ENCODE data around the gene IQSEC2.
A peak's percentile ranks its signal among the peaks of the same experiment; 100 is the strongest.

Gene IQSEC2

DNA sequence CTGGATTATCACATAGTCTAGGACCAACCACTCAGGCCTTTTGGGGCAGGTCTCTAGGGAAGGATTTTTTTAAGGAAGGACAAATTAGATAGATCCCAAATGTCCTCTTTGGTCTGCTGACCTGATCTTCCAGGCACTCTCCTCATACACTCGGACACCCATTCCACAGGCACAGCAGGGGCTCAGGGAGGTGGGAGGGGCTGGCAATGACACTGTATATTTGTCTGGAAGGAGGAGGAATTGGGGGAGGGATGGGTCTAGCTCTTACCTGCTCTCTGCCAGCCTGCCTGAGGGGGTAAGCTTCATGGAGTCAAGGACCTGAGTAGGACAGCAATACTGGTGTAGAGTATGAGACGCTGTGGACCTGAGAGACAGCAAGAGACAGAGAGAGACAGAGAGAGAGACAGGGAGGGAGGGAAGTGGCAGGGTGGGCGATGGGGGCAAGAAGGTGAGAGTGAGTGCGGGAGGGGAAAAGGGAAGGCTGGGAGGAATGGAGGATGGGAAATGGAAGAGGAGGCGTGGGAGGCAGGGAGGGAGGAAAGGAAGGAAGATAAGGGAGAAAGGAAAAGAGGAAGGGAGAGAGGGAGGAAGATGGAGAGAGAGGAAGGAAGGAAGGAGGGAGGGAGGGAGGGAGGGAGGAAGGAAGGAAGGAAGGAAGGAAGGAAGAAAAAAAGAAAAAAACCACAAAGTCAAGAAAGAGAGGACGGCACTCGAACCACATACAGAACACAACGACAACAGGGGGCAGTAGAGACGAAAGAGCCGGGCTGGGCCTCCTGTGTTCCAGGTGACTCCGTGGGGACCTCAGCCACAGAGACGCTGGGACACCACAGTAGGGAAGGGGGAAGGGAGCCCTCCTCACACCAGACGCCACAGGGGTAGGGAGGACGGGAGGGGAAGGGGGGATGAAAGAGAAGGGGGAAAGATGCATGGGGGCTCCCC lies 1.8 kb downstream of the IQSEC2 start:
- no peak for DNase-seq (ENCODE audit: low read depth, low spot score)
- H3K27ac ChIP-seq: no peak overlapping the region

- H3K27ac ChIP-seq: no peak overlapping the region
- no peak for DNase-seq (ENCODE audit: low read depth, low spot score)
Observed at GRCh38 chrX:53272808-53273337, 8.5 kb downstream of the IQSEC2 start.

- no peak overlapping the region for H3K27ac ChIP-seq
- DNase-seq (ENCODE audit: low read depth, low spot score): no peak
Observed at GRCh38 chrX:53269536-53270107, 11.8 kb downstream of the IQSEC2 start.

DNA sequence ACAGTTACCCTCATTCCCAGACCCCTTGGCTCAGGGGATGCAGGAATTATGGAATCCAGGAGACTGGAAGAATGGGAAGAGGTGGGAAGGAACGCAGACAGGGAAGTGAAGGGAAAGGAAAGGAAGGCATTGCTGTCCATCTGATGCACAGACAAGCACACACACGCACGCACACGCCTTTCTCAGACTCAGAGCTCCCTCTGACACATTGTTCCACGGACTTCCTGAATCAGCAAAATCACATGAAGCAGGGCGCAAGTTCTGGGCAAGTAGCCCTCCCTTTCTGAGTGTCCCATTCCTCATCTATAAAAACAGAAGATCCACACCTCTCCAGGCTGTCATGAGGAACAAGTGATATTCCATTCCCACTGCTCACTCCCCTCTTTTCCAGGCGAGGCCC lies 13.2 kb downstream of the IQSEC2 start:
- DNase-seq (ENCODE audit: low read depth, low spot score): peak; percentile 41
- peak overlapping the region; percentile 7 for H3K27ac ChIP-seq

DNA sequence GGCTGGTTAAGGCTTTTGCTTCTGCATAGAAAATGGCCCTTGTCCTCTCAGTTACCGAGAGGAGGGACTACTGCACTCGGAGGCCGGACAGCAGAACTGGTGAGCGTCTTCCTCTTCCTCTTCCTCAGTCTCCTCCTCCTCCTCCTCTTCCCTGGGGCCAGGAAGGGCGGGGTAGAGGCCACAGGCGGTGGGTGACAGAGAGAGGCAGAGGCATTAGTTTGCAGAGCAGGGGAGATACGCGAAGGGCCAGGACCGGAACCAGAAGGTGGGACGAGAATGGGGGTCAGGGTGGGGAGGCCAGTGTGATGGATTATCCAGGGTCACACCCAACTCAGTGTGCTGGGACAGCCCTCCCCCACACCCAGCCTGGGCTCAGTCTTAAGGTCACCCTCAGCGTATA lies 14.5 kb downstream of the IQSEC2 start:
- no peak overlapping the region for H3K27ac ChIP-seq

DNA sequence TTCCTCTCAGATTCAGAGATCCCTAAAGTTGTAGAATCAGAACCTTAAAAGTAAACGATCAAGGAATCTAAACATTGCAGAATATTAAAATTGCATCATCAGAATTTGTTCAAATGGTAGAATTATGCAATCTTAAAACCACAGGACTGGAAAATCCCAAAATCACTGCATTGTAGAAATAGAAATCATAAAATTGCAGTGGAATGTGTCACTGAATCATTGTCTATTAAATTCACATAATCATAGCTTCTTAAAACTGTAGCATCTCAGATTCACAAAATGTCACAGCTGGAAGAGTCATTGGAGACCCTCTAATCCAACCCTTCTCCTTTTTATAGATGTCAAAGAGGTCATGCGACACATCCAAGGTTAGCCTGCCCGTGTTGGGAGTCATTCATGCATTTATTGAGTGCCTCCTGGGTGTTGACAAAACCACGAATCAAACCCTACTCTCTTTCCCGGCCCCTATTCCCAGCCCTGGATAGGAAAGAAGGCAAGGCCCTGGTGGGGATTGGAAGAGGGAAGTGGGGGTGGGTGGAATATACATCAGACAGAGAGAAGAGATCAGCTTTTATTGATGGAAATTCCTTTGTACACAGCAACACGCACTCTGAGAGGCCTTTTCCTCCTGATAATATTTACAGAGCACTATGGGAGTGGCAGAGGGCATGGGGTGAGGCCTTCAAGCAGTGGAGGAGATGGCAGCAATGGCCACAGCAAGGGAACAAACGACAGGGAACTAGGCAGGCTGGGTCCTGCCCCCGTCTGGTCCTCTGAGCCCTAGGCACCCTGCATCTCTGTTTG lies 15.4 kb downstream of the IQSEC2 start:
- DNase-seq (ENCODE audit: low read depth, low spot score): no peak
- peak overlapping the region; percentile 20 for H3K27ac ChIP-seq

More for the DNA sequence above, 14.5 kb downstream of the IQSEC2 start:
- DNase-seq (ENCODE audit: low read depth, low spot score): no peak

- peak overlapping the region; percentile 50 for H3K27ac ChIP-seq
- DNase-seq (ENCODE audit: low read depth, low spot score): peak; percentile 37
Observed at GRCh38 chrX:53263597-53264094, 17.7 kb downstream of the IQSEC2 start.

GRCh38 chrX:53262918-53263394 lies 18.4 kb downstream of the IQSEC2 start:
- H3K27ac ChIP-seq: peak overlapping the region; percentile 50
- DNase-seq (ENCODE audit: low read depth, low spot score): no peak

- H3K27ac ChIP-seq: peak overlapping the region; percentile 50
- DNase-seq (ENCODE audit: low read depth, low spot score): no peak
Observed at GRCh38 chrX:53262189-53262917, 19.0 kb downstream of the IQSEC2 start.

DNA sequence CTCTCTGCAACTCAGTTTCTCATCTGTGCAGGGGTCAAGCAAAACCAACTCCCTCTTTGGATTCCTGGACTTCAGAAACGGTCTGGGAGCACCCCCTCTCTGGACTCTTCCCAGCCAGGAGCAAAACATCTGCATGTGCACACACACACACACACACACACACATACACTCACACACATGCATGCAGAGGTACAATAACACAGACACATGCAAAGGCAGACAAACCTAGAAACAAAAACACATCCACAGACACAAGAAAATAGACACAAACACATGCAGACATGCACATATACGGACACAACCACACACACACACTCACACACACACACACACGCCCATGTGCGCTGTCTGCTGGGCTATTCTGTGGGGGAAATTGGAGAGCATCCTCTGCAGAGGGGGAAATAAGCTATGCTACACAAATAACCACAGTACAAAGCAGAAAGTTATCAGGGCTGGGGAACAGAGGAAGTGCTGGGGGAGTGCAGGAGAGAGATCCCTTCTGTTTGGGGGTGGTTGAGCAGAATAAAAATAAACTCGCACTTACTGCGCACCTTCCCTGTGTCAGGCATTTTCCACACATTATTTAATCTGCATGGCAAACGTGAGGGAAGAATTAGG lies 19.9 kb downstream of the IQSEC2 start:
- no peak for DNase-seq (ENCODE audit: low read depth, low spot score)
- H3K27ac ChIP-seq: no peak overlapping the region

- no peak for DNase-seq (ENCODE audit: low read depth, low spot score)
- no peak overlapping the region for H3K27ac ChIP-seq
Observed at GRCh38 chrX:53260836-53261235, 20.5 kb downstream of the IQSEC2 start.

GRCh38 chrX:53257670-53258423 lies 23.5 kb downstream of the IQSEC2 start:
- no peak for DNase-seq (ENCODE audit: low read depth, low spot score)
- H3K27ac ChIP-seq: no peak overlapping the region

- DNase-seq (ENCODE audit: low read depth, low spot score): no peak
- H3K27ac ChIP-seq: no peak overlapping the region
Observed at GRCh38 chrX:53257166-53257565, 24.2 kb downstream of the IQSEC2 start.

GRCh38 chrX:53256446-53257041 lies 24.8 kb downstream of the IQSEC2 start:
- H3K27ac ChIP-seq: no peak overlapping the region
- no peak for DNase-seq (ENCODE audit: low read depth, low spot score)

GRCh38 chrX:53255738-53256191 lies 25.6 kb downstream of the IQSEC2 start:
- DNase-seq (ENCODE audit: low read depth, low spot score): no peak
- no peak overlapping the region for H3K27ac ChIP-seq

DNA sequence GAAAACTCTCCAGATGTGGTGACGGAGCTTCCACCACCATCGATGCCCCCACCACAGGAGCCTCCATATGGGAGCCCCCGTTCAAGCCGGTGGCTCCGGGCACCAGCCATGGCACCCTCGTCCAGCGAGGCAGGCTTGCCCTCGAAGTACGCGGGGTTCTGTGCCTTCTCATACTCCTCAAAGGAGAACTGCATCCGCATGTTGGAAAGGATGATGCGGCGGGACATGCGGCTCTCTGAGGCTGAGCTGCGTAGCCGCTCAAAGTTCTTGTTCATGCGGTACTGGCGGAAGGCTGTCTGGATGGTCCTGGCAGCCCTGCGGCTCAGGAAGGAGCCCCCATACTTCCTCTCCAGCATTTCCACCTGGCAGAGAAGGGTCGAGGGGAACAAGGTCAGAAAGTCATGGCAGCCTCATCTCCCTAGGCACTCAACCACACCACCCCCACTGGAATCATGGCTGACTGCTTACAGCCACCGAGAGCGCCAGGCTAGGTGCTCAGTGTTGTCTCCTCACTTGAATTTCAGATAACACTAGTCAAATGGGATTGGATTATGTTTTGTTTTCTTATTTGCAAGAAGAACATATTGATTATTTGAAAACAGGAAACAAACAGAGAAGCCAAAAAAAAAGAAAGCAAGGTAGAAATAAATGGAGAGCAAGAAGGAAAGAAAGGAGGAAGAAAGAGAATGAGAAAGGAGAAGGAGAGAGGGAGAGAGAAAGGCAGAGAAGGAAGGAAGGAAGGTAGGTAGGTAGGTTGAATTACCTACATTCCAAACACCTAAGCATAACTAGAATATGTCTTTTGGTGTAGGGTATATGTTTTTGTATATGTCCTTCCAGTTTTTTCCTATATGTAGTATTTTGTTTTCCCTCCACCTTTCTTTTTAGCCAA lies 26.6 kb downstream of the IQSEC2 start:
- H3K27ac ChIP-seq: no peak overlapping the region
- DNase-seq (ENCODE audit: low read depth, low spot score): no peak

Measured in epithelial cell of prostate (primary cell).